Stimulated activated naive B cell treated with anti-CD40 and anti-IgM and Interleukin-4, amounts not matched to agents 10 μg/mL and 1 μg/mL and 100 μg/mL, for 72 hours (primary cell): ENCODE results near the gene TSFM.
A peak's percentile ranks its signal among the peaks of the same experiment; 100 is the strongest.

Source experiments
- ATAC-seq, 2 donors: fragments of 150-1000 bp; cut with Tn5 transposase; replicated peaks; 2 replicates each; pipeline ENCODE4 v1.10.0; 2021; ENCODE audit warnings: moderate library complexity in 1 of 2
- DNase-seq: peaks from one replicate; pipeline ENCODE4 v3.0.0; 2021
- H3K27ac Mint-ChIP-seq: one replicate; pipeline ENCODE4 v1.8.0; 2022; ENCODE audit warnings: mild to moderate bottlenecking, mixed read lengths
- H3K27me3 Mint-ChIP-seq, 2 donors: one replicate each; pipeline ENCODE4 v1.8.0; 2022; ENCODE audit warnings: mixed read lengths in 2 of 2
- H3K36me3 Mint-ChIP-seq, 2 donors: one replicate each; pipeline ENCODE4 v1.8.0; 2022; ENCODE audit warnings: mixed read lengths in 2 of 2, mild to moderate bottlenecking in 1 of 2
- H3K4me1 Mint-ChIP-seq, 2 donors: one replicate each; pipeline ENCODE4 v1.8.0; 2022; ENCODE audit warnings: mixed read lengths in 2 of 2, mild to moderate bottlenecking in 1 of 2
- H3K4me3 Mint-ChIP-seq, 2 donors: one replicate each; pipeline ENCODE4 v1.8.0; 2022; ENCODE audit warnings: mild to moderate bottlenecking in 2 of 2, mixed read lengths in 2 of 2, moderate library complexity in 1 of 2
- H3K9me3 Mint-ChIP-seq, 2 donors: one replicate each; pipeline ENCODE4 v1.8.0; 2022; ENCODE audit warnings: mixed read lengths in 2 of 2, mild to moderate bottlenecking in 1 of 2

Gene TSFM

GRCh38 chr12:57840726-57841125 is 58.1 kb downstream of the TSFM start:
- Mint-ChIP-seq H3K4me3 (no peak overlapping the region), H3K9me3 (no peaks in the 10 kb centered on the region), H3K4me1 (peaks cover 71 to 92% of the 10 kb centered on the region in 2 donors), H3K27me3 (no peaks in the 10 kb centered on the region), H3K36me3 (no peaks in the 10 kb centered on the region), H3K27ac (peak overlapping the region; percentile 16)
- DNase-seq, result no peak
- ATAC-seq, result no peak

- no peak overlapping the region for H3K4me3 Mint-ChIP-seq
- H3K27ac Mint-ChIP-seq, result peak overlapping the region; percentile 16
- ATAC-seq, result no peak
- no peaks in the 10 kb centered on the region for H3K9me3 Mint-ChIP-seq
- no peak for DNase-seq
- H3K36me3 Mint-ChIP-seq, result no peaks in the 10 kb centered on the region
- no peaks in the 10 kb centered on the region for H3K27me3 Mint-ChIP-seq
- peaks cover 65 to 84% of the 10 kb centered on the region in 2 donors for H3K4me1 Mint-ChIP-seq
Observed at GRCh38 chr12:57841445-57841844, 58.9 kb downstream of the TSFM start.

GRCh38 chr12:57842342-57843294 is 60.0 kb downstream of the TSFM start:
- ATAC-seq (no peak), DNase-seq (no peak)
- Mint-ChIP-seq H3K9me3 (no peaks in the 10 kb centered on the region), H3K36me3 (no peaks in the 10 kb centered on the region), H3K27me3 (no peaks in the 10 kb centered on the region), H3K27ac (peak overlapping the region; percentile 1), H3K4me3 (peak overlapping the region; percentile 54 to 90), H3K4me1 (peaks cover 59 to 78% of the 10 kb centered on the region in 2 donors)

GRCh38 chr12:57844709-57845477 is 62.3 kb downstream of the TSFM start:
- Mint-ChIP-seq H3K4me3 (peak overlapping the region; percentile 87 to 90), H3K27me3 (no peaks in the 10 kb centered on the region), H3K4me1 (peaks cover 44 to 60% of the 10 kb centered on the region in 2 donors), H3K9me3 (no peaks in the 10 kb centered on the region), H3K27ac (peak overlapping the region; percentile 93), H3K36me3 (no peaks in the 10 kb centered on the region)
- no peak for DNase-seq
- ATAC-seq, result peak; percentile 28 to 41

GRCh38 chr12:57845478-57846284 is 63.1 kb downstream of the TSFM start:
- peak; percentile 63 for DNase-seq
- Mint-ChIP-seq H3K36me3 (no peaks in the 10 kb centered on the region), H3K27ac (peak overlapping the region; percentile 87), H3K4me3 (peak overlapping the region; percentile 87 to 90), H3K27me3 (no peaks in the 10 kb centered on the region), H3K4me1 (peaks cover 38 to 57% of the 10 kb centered on the region in 2 donors), H3K9me3 (no peaks in the 10 kb centered on the region)
- peak; percentile 41 to 48 for ATAC-seq

GRCh38 chr12:57846285-57846576 is 63.6 kb downstream of the TSFM start:
- Mint-ChIP-seq H3K9me3 (no peaks in the 10 kb centered on the region), H3K27ac (peak overlapping the region; percentile 82), H3K4me1 (peaks cover 37 to 57% of the 10 kb centered on the region in 2 donors), H3K36me3 (no peaks in the 10 kb centered on the region), H3K4me3 (peak overlapping the region; percentile 87 to 90), H3K27me3 (peaks cover 3 to 5% of the 10 kb centered on the region in 2 donors)
- ATAC-seq, result peak; percentile 24 to 26
- no peak for DNase-seq

- Mint-ChIP-seq H3K36me3 (no peaks in the 10 kb centered on the region), H3K4me3 (peak within 1 kb of the TSS; percentile 87 to 90), H3K27ac (peak within 1 kb of the TSS; percentile 83), H3K27me3 (peaks cover 8 to 10% of the 10 kb centered on the region in 2 donors), H3K9me3 (no peaks in the 10 kb centered on the region), H3K4me1 (peaks cover 38 to 57% of the 10 kb centered on the region in 2 donors)
- DNase-seq, result peak; percentile 85
- peak; percentile 38 to 56 for ATAC-seq
Observed at GRCh38 chr12:57846577-57847319, 64.2 kb downstream of the TSFM start, which contains the start of gene CTDSP2. TSS of gene CTDSP2 (minus strand) at chr12:57846729. CDS start at chr12:57846435, 294 bp downstream.
